Smooth muscle cell of the brain vasculature (primary cell): ENCODE data around the gene POLR2J.
"Not testable (repeated sequence)": the region's sequence is repeated elsewhere in the genome, so short reads cannot be mapped to it uniquely, and the experiment has no call there.

Source experiments
- DNase-seq: peaks from one replicate; pipeline ENCODE4 v3.0.0-alpha.2; 2012; ENCODE audit warnings: low read depth, low spot score

Gene POLR2J

DNA sequence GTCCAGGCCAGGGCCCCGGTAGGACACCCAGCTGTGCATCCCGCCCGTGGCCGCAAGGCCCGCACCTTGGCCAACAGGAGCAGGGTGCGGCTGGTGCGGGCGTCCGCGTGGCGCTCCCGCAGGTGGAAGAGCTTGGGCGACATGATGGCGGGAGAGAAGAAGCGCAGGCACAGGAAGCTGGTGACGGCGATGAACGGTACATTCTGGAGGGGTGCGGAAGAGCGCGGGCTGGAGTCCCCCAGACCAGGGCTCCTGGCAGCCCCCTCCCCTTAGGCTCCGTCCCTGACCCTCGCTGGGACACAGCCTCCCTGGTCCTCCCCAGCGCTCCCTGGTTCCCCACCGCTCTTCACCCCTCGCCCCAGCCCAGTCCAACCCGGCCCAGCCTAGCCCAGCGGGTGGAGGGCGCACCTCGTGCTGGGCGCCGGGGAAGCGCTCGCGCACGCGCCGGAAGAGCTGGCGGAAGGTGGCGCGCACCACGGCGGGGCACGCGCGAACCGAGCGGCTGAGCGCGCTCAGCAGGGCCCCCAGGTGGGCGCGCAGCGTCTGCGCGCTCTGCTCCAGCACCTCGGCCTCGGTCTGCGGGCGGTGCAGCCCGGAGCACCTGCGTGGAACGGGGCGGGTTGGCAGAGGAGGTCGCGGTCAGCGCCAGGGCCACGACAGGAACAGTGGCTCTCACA, 15.9 kb upstream of the POLR2J start:
- not testable (repeated sequence) for DNase-seq

DNA sequence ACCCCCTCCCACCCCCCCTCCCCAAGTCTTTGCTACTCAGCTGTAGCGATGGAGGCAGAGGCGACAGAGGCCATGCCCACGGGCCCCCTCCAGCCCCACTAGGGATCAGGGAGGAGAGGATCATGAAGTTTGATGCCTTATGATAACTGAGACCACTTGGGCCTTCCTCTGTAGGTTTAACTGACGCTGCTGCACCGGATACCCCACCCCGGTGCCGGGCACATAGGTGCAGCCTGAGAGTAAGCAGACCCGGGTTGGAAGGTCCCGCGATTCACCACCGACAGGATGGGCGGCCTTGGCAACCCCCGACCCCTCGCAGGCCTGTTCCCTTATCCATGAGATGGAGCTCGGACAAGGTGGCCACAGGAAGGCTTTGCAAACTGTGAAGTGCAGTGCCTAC, 15.3 kb upstream of the POLR2J start:
- DNase-seq: not testable (repeated sequence)

DNA sequence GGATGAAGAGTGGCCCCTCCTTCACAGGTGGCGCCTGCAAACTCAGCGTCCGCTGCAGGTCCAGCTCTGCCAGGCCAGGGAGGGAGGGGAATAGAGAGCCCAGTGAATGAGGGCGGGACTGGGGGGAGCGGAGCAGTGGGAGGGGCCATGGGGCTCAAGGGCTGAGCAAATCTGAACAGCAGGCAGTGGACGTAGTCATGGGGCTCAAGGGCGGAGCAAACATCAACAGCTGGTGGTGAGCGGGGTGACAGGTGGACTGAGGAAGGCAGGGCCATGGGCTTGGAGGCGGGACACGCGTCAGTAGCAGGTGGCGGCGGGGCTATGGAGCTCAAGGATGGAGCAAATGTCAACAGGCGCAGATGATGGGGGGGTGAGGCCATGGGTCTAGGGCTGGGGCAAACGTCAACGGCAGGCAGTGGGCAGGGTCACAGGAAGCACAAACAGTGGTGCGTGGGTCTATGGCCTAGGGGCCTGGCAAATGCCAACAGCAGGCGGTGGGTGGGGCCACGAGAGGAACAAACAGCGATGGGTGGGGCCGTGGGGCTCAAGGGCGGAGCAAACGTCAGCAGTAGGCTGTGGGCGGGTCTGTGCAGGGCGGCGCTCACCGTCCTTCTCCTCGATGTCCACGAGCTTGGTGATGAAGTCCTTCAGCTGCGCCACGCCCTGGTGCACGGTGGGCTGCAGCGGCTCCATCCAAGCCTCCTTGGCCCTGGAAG, 14.7 kb upstream of the POLR2J start:
- DNase-seq: not testable (repeated sequence)

DNA sequence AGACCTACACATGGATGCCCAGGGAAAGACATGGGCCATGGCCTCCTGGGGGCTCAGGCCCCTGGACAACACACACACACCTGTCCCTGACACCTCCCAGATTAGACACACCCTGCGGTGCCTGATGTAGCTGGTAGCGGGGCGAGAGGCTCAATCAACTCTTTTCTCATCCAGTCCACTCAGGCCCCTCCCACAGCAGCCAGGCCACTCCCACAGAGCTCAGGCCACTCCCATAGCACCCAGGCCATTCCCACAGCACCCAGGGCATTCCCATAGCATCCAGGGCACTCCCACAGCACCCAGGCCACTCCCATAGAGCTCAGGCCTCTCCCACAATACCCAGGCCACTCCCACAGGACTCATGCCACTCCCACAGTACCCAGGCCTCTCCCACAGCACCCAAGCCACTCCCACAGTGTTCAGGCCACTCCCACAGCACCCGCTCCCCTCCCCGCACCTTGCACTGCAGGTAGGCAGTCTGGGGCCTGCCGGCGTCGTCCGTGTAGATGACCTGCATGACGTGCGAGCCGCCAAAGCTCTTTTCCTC, 11.9 kb upstream of the POLR2J start:
- not testable (repeated sequence) for DNase-seq

DNA sequence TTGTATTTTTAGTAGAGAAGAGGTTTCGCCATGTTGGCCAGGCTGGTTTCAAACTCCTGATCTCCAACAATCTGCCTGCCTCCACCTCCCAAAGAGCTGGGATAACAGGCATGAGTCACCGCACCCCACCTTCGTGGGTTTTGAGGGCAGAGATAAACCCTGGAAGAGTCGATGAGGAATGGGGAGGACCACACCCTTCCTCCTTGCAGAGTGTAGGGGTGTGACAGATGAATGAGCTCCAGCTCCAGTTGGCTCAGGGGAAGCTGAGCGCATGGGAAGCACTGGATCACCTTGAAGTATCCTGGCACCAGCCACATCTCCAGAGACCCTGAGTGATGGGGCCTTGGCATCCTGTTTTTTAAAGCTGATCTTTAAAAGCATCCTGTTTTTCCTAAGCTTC, 5.6 kb upstream of the POLR2J start:
- not testable (repeated sequence) for DNase-seq

DNA sequence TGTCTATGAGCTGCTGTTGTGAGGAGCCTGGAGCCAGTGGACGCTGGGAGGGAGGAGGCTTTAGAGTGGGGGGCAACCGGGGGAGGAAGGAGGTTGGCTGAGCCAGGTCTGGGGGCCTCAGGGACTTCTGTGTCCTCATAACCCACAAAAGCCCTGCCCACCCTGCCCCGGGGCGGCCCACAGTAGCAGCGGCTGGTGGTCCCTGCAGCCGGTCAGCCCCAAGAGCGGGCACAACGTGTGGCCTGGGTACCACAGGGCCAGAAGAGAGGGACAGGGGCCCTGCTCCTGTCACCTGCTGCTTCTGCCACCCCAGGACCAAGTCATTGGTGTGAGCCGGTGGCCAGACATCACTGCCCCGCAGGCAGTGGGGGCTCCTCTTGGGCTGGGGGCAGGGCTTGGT, 3.2 kb upstream of the POLR2J start:
- not testable (repeated sequence) for DNase-seq

DNA sequence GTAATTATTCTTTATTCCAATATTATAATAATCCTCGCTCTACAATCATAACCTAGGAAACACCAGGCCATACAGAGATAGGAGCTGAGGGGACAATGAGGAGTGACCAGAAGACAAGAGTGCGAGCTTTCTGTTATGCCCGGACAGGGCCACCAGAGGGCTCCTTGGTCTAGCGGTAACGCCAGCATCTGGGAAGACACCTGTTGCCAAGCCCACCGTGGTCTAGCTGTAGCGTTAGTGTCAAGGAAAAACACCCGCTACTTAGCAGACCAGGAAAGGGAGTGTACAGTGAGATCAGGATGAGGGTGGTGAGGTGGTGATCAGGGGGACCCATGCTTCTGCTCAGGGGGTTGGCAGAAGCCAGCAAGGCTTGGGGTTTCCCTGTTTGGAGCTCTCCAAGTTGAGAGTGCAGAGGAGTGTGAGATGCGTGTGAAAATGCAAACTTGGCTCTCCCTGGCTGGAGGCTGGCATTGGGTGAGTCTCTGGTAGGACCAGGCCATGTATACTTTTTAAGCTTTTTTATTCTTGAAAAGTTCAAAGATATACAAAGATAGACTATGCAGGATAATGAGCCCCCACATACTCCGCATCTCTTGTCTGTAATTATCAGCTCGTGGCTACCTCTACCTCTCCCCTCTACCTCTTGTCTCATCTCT, 1.4 kb upstream of the POLR2J start:
- DNase-seq: not testable (repeated sequence)

DNA sequence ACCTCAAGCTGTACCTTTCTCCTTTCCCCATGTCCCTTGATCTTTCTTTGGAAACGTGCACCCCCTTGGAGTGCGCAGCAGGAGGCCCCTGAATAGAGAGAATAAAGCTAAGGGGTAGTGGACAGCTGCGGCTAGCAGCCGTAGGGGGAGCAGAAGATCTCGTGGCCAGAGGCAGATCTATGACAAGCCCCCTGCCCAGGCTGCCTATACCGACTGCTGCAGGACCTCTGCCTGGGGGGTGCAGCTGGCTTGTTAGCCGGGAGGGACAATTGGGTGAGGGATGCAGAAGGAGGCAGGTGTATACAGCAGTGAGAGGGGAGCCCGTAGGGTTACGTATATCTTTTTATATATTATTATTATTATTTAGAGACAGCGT, 475 bp upstream of the POLR2J start:
- not testable (repeated sequence) for DNase-seq

DNA sequence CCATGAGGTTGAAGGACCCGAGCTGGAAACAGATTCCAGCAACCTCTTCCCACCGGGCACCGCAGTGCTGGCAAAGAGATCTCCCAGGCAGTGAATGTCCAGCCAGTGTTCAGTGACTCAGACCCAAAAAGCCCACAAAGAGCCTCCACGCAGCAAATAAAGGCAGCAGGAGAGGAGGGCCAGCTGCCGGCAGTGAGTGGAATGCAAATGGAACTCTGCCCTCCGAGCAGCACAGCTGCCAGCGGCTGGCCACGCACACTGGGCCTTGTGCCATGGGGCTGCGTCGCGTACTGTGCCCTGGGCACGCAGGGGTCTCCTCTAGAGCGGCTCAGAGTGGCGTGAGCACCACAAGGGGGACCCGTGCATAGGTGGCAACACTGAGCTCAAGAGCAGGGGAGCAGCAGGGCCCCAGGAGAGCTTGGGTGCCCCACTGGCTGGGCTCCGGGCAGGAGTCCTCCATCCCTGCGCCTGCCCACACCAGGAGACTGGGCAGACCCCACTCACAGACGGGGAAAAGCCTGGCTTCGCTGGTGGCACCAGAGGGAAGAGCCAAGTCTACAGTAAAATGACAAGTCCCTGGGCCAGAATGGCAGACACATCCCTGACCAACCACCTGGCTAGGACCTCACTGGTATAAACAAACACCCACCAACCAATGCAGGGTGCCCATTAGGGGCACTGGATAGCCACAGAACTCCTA, 3.8 kb downstream of the POLR2J start:
- not testable (repeated sequence) for DNase-seq

DNA sequence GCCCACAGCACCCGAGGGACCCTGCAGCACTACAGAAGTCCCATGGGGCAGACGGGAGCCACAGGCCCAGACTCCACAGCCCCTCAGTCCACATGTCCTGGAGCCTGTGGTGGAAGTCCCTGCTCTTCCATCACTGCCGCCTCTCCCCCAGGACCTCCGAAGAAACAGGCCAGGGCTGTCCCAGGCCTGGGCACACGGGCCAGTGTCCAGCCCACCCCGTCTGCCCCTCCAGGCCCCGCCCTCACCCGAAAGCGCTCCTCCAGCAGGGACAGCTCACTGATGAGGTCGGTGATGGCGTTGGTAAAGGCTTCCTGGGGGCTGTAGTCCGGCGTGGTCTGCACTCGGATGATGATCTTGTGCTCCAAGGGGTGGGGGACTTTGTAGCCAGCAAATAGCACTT, 4.6 kb downstream of the POLR2J start:
- DNase-seq: not testable (repeated sequence)

DNA sequence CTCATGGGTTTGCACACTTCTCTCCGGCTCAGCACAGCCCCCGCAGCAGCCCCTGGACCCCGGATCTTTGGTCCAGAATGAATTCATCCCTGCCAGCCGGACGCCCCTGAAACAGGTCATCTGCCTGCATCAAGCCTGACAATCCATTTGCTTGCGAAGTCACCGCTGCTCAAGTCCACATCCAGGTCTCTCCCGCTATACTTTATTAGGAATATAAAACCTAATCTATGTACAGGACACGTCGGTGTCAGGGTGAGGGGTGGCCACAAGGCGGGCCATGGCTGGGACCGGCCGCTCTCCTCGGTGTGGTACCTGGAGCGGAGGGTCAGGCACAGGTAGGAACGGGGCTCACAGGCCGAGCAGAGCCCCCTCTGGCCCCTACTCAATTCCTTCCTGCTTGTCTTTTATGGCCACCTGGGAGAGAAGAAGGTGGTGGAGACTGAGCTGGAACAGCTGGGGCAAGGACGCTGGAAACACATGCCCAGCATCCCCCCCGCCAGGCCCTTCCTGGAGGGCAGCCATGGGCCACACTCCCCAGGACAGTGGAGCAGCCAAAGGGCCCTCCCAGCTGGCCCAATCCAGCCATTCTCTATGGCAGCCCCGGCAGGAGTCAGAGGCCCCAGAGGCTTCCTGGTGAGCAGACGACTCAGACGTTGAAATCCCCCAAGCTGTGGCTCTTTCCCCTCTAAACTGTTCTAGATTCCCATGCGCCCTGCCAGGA, 5.3 kb downstream of the POLR2J start:
- no peak for DNase-seq

DNA sequence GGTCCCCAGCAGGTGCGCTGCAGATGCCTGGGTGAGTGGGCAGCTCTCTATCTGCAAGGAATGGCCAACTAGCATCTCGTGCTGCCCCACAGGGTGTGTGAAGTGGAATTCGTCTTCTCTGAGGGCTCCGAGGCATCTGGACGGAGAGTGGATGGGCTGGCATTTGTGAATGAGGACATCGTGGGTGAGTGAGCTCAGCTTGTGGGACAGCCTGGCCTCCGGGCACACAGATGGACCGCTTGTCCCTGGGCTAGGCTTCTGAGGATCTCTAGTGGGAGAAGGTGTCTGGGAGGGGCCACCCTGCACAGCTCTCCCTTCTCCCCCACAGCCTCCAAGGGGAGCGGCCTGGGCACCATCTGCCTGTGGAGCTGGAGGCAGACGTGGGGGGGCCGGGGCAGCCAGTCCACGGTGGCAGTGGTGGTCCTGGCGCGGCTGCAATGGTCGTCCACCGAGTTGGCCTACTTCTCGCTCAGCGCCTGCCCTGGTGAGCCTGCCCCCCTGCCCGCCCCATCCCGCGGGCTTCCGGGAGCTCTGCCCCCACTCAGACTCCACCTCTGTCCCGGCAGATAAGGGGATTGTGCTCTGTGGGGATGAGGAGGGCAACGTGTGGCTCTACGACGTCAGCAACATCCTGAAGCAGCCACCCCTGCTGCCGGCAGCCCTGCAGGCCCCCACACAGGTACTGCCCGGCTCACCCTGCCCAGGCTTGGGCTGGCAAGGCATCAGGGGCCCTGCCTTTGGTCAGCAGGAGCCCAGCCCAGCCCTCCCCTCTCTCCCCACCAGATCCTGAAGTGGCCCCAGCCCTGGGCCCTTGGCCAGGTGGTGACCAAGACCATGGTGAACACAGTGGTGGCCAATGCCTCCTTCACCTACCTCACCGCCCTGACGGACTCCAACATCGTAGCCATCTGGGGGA, 6.3 kb downstream of the POLR2J start:
- no peak for DNase-seq

DNA sequence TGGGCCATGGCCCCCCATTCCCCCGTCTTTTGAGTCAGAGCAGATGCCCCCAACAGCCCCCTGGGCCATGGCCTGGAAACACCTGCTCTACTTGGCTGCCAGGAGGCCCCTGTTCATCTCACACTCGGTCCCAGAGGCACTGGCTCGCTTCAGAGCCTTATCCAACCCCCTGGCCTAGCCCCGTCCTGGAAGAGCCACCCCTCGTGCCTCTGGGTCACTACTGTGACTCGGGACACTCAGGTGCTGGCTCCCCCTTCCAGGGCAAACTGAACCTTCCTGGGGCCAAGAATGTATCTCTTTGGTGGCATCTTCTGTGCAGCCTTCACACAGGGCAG, 7.0 kb downstream of the POLR2J start:
- DNase-seq: no peak

DNA sequence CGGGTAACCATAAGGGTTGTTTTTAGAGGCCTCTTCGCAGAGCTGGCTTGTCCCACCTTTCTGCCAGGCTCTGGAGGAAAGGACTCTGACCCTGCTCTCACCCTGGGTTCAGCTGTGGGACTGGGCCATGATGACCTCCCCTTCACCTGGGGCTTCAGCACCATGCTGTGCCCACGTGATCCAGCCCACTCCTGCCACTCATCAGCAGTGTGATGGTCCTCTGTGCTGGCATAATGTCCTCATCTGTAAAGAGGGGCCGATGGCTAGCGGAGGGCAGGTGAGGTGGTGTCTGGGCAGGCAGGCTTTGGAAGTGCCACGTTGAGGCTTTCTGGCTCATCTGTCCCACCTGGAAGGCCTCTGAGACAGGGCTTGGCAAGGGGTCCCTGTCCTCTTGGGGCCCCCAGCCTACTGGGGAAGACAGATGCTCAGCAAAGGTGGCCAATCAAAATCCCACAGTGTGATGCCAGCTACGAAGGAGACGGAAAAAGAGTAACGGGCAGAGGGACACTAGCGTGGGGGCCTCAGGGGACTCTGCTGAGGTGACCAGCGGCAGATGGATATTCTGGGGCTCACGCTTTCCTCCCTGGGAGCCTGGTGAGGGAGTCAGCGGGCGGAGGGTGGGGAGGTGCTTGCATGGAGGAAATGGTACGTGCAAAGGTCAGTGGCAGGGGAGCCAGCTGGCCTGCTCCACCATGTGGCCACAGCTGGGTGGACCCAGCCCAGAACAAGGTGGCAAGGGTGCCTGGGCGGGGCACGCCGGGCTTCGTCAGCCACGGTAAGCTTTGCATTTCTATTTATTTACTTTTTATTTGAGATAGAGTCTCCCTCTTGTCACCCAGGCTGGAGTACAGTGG, 8.5 kb downstream of the POLR2J start:
- DNase-seq: no peak

DNA sequence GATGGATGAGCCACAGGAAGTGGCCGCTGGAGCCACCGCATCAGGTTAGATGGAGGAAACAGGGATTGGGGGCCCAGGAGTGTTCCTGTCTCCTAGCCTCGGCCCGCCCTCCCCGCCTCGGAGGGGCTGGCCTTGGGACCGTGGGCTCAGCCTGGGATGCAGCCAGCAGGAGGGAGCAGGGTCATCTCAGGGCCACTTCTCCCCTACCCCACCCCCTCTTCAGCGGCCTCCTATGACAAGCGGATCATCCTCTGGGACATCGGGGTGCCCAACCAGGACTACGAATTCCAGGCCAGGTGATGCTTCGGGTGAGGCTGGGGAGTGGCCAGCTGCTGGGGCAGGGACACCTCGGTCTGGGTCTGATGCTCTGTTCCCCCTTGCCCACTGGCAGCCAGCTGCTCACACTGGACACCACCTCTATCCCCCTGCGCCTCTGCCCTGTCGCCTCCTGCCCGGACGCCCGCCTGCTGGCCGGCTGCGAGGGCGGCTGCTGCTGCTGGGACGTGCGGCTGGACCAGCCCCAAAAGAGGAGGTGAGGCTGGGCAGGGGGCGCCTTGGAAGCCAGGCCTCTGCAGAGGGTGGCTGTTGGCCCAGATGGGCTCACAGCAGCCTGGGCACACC, 9.3 kb downstream of the POLR2J start:
- DNase-seq: no peak

DNA sequence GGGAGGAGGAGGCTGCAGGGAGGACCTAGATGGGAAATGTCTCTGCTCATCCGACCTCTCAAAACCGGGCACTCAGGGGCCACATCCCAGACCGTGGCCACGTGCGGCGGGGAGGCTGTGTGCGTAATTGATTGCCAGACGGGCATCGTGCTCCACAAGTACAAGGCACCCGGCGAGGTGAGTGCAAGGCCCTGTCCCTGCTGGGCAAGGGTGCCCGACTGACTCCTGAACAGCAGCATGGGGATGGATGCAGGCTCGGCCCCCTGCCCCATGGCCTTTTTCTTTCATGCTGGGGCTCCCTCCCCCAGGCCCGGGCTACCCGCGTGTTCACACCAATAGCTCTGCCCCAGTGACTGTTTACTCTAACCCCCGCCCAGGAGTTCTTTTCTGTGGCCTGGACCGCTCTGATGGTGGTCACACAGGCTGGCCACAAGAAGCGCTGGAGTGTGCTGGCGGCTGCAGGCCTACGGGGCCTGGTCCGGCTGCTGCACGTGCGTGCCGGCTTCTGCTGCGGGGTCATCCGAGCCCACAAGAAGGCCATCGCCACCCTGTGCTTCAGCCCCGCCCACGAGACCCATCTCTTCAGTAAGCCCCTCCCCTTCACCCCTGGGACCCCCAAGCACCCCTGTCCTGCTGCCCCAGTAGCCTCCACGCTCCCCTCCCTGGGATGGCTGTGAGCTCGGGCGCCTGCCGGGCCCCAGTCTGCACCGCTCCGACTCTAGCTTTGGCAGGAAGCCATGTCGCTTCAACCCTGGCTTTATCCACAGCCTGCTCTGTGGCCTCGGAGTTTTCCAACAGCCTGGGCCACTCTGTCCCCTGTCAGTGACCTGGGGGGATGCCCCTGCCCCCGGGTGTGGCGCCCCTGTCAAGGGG, 10.0 kb downstream of the POLR2J start:
- DNase-seq: no peak

DNA sequence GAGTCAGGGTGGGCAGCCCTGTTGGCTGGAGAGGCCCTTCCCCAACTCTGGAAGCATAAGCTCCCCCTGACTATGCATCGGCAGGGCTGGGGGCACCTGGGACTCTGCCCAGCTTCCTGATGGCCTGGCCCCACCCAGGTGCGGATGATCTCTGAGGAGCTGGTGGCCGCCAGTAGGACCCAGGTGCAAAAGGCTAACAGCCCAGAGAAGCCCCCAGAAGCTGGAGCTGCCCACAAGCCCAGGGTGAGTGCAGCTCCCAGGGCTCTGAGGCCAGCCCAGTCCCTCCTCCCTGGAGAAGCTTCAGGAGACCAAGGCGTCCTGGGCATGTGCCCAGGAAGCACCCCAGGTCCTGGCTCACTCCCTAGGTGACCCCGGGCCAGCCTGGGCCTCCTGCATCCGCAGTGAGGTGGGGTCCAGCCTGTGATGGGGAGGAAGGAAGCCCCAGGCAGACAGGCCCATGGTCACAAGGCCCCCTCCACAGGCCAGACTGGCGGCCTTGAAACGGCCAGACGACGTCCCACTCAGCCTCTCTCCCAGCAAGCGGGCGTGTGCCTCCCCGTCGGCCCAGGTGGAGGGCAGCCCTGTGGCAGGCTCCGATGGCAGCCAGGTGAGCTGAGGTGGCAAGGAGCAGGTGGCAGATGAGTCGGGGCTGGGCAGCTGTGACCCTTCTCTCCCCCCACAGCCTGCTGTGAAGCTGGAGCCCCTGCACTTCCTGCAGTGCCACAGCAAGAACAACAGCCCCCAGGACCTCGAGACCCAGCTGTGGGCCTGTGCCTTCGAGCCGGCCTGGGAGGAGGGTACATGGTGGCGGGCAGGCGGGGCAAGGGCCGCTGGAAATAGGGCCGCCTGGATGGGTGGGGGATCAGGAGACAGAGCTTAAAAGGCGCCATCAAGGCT, 10.9 kb downstream of the POLR2J start:
- no peak for DNase-seq
